Measurements from ENCODE around the gene TACR2.

TACR2 gene

DNA sequence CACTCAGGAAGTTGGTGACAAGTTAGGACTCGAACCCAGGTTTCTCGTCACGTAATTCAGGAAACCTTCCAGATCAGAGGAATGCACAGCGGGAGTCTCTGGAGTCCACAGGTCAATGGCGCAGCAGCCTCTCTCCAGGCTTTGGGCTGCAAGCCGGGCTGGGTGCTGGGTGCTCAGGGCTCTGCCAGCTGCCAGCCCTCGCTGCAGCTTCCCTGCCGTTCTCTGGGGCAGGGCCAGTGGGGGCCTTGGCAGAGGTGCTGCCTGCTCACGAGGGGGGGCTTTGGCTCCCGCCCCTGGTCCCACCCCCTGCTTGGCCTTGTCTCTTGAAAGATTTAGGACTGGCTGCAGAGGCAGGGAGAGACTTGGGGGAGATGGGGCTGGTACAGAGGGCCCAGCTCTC is at the start of gene TACR2:
Gene TACR2 (minus strand): TSS at position 224 of the 400 bp plus-strand sequence. CDS start 595 bp downstream, outside the sequence.
- in situ Hi-C loops (cut with HindIII; ENCODE audit: low sequenced_read_pairs), result no loop called here

DNA sequence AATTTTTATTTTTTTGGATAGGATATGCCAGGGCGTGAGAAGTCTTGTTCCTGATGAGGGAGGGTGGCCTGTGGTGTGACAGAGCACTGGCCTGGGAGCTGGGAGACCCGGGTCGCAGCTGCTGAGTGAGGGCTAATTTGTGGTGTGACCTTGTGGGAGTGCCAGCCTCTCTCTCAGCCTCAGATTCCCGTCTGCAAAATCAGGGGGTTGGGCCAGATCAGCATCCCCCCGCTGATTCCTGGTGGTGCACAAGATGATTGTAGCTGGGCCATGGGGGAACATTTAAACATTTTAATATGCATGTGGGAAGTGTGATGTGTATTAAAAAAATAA is 49.4 kb upstream of the TACR2 start:
- in situ Hi-C loops (cut with HindIII; ENCODE audit: low sequenced_read_pairs), result no loop called here

DNA sequence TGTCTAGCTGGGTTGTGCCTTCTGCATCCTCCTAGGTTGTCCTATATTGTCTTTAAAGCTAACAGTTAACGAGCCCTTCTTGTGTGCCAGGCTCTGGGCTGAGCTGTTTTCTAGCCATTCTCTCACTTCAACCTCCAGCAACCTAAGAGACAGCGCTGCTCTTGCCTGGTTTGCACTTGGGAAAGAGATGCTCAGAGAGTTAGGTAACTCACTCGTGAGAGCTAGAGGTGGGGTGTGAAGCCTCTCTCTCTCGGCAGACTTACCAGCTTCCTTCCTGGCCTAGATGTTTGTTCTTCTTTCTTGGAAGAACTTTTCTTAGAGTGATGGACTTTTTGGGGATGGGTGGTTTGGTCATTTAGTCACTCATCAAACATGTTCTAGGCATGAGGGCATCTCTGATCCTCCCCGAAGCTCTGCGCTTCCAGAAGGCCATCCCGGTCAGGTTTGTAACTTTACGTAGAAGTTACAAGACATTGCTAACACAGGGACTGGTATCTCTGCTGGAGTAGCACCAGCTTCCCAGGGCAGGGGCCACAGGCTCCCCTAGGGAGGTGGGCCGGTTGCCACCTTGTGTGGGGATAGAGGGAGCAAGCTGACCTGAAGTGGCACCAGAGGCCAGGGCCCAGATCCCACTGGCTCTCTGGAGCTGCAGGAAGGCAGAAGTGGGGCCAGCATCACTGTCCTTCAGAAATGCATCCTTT is 48.9 kb upstream of the TACR2 start:
- in situ Hi-C loops (cut with HindIII; ENCODE audit: low sequenced_read_pairs), result no loop called here

DNA sequence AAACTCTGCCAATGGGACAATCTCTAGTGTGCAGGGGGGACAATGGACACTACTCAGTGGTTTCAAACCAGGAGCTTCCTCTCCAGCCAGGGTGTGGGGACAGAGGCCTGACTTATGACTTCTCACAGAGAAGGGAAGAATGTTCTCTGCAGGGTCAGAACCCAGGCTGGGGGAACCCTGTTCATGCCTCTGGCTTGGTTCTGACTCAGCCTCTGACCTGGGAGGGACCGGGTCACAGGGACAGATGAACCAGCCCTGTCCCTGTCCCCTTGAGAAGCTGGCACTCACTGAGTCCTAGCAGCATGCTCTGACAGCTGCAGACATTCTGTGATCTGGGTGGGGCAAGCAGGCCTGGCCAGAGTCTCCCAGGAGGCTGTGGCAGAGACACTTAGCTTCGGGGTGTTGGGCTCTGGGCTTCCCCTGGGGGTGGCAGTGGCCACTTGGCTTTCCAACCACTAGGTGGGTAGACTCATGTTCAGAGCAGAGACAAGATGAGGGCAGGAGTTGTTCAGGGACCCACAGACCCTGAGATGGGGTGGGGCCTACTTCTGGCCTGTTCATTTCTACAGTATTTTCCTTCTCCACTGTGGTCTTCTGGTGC is 48.2 kb upstream of the TACR2 start:
- in situ Hi-C loops (cut with HindIII; ENCODE audit: low sequenced_read_pairs), result no loop called here

DNA sequence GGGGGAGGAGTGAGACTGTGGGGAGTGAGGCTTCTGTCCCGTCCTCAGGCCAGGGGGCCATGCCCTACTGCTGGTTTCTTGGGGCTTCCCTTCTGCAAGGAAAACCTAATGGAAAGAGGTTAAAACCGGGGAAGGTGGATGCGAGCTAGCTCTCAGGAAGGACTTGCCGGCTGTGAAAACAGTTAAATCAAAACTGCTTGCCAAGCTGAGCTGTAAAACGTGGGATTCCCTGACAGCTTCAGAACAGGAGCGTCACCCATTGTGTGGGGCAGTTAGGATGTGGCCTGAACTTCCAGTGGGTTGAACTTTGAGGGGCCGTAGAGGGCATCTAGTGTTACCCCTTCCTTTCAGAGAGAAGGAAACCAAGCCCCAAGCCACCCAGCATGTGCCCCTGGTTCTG is 47.7 kb upstream of the TACR2 start:
- in situ Hi-C loops (cut with HindIII; ENCODE audit: low sequenced_read_pairs), result no loop called here

DNA sequence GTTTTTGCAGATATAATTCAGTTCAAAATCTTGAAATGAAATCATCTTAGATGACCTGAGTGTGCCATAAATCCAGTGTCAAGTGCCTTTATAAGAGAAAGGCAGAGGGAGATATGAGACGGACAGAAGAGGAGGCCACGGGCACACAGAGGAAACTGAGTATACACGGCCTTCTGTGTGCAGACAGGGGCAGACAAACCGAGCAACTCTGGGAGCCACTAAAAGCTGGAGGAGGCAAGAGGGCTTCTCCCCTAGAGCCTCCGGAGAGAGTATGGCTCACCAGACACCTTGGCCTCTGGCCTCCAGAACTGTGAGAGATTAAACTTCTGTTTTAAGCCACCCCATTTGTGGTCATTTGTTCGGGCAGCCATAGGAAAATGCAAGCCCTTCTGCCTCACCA is 47.2 kb upstream of the TACR2 start:
- in situ Hi-C loops (cut with HindIII; ENCODE audit: low sequenced_read_pairs), result no loop called here

DNA sequence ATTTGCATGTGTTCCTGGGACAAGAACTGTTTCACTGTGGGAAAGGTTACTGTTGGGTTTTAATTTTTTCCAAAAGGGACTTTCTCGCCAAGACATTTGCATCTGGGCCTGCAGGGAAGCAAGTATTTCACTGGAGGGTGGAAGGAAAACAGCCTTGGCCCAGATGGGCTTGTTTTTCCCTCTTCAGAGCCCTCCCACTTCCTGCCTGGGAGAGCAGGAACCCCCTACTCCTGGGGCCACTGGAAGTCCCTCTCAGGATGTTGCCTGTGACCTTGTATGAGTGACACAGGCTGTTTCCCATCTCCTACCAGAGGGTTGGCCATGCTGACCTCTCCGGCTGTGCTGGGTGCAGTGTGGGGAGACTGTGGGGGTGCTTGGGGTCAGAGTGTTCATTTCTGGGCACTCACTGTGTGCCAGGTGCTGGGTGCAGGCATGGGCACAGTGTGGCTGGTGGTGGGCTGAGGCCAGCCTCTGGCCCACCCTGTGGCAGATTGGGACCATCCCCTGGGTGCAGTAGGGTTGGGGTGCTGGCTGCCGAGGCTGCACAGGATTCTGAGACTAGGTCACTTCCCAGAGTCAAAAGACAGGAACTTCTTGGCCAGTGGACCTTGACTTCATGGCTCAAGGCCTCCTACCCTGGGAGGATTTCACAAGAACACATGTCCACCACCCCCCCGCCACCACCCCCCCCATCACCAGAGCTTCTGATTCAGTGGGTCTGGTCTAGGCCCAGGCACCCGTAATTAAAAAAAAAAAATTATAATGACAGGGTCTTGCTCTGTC is 44.7 kb upstream of the TACR2 start:
- in situ Hi-C loops (cut with HindIII; ENCODE audit: low sequenced_read_pairs), result no loop called here

DNA sequence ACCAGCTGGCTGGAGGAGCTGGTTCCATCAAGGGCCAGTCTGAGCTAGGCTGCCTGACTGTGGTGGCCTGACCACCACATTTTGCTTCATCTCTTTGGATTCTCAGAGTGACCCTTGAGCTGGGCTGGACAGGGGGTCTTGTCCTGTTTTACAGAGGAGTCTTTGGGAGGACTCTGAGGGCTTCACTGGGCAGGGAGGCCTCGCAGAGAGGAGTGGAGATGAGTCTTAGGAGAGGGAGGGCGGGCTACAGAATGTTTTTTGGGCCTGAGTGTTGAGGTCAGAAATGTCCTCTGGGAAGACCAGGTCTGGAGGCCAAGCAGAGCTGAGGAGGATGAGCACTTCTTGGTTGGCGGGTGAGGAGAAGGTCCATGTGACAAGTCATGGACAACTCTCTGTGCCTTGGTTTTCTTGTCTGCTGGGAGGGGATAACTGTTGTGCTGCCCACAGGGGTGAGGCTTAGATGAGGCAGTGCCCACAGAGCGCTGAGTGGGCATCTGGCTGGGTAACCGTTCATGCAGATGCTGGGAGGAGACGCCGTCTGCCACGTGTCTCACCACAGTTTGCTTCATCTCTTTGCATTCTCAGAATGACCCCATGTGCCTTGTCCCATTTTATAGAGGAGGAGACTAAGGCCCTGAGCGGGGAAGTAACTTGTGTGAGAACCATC is 44.0 kb upstream of the TACR2 start:
- in situ Hi-C loops (cut with HindIII; ENCODE audit: low sequenced_read_pairs), result no loop called here

DNA sequence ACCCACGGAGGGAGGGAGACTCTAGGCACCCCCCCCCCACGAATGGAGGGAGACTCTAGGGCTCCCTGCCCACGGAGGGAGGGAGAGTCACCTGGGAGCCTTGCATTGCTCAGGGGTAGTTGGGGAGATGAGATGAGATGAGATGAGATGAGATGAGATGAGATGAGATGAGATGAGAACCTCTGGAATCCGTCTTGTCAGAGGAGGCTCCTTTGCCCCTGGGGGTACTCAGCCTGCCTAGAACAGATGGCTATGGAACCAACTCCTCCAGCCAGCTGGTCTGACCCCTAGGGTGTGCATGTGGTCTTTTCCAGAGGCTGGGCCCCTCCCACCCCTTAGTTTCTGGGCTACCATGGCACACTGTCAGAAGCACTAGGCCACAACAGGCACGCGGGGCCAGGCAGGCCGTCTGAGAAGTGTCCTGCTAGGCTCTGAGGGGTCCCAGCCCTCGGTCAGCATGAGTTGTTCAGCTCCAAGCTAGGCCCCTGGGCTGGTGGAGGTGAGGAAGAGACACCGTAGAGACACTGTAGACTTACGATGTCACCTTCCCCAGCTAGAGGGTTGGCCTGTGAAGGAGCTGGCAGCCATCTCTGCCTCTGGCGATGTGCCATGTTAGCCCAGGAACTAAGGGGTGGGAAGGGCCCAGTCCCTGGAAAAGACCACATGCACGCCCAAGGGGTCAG is 43.3 kb upstream of the TACR2 start:
- in situ Hi-C loops (cut with HindIII; ENCODE audit: low sequenced_read_pairs), result no loop called here

DNA sequence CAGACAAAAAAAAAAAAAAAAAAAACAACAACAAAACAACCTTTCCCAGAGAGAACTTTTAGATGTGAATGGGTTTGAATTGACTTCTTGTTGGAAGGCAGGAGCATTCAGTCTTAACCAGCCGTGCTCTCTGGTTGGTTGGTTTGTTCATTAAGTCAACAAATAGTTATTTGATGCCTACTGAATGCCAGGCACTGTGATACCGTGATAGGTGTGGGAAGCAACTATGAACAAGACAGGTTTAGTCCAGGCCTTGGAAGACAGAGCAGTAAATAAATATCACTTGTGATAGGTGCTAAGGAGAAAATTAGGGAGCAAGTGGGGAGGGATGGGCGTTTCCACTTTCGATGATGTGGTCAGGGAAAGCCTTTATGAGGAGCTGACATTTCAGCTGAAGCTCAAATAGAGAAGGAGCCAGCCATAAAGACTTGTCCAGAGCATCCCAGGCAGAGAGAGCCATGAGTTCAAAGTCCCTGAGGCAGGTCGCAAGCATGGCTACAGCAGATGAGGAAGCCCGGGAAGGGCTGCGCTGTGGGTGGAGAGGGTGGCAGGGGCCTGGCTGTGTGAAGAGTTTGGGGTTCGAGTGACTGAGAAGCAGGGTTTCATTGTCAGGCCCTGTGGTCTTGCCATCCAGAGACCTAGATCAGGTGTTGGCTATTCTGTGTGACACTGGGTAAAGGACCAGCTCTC is 42.5 kb upstream of the TACR2 start:
- in situ Hi-C loops (cut with HindIII; ENCODE audit: low sequenced_read_pairs), result no loop called here

DNA sequence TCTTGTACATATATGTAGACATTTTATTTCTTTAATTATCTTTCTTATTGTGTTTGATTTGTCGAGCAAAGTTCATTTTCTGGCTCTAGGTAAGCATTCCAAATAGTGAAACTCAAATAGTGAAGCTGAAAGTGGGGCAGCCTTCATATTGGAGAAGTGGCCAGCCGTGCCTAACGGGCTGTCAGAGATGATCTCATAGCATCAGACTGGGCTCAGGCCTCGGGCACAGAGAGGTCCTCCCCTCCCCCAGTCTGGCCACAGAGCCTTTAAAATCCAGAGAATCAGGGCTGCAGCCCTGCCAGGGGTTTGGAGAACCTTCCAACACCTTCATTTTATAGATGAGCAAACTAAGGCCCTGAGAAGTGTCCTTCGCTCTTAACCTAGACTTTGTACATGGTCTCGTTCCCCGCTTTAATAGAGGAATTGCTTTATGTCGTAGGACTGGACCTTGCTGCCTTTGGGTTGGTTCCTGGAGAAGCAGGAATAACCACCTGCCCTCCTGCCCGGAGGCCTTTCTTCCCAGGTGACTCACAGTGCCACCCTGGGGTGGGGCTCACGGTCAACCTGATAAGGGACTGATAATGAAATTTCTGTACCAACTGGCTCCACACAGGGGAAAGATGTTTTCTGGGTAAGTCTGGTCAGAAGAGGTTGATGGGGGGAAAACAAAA is 41.8 kb upstream of the TACR2 start:
- in situ Hi-C loops (cut with HindIII; ENCODE audit: low sequenced_read_pairs), result no loop called here

DNA sequence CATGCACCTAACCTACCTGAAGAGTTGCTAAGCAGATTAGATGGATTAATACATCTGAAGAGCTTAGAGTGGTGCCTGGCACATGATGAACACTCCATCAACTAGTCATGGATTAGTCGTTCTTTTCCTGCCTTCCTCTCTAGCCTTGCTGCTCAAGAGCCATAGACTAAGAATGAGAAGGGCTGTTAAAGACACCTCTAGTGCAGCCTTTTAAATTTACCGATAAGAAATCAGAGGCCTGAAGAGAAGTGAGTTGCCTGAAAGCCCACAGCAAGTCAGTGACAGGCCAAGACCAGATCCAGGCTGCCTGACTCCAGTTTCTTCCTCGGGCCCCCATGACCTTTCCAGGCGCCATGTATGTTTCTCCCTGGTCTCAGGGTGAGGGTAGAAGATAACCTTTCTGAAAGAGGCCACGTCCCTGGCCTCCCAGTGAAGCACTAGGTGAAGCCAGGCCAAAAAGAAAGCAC is 41.1 kb upstream of the TACR2 start:
- in situ Hi-C loops (cut with HindIII; ENCODE audit: low sequenced_read_pairs), result no loop called here

DNA sequence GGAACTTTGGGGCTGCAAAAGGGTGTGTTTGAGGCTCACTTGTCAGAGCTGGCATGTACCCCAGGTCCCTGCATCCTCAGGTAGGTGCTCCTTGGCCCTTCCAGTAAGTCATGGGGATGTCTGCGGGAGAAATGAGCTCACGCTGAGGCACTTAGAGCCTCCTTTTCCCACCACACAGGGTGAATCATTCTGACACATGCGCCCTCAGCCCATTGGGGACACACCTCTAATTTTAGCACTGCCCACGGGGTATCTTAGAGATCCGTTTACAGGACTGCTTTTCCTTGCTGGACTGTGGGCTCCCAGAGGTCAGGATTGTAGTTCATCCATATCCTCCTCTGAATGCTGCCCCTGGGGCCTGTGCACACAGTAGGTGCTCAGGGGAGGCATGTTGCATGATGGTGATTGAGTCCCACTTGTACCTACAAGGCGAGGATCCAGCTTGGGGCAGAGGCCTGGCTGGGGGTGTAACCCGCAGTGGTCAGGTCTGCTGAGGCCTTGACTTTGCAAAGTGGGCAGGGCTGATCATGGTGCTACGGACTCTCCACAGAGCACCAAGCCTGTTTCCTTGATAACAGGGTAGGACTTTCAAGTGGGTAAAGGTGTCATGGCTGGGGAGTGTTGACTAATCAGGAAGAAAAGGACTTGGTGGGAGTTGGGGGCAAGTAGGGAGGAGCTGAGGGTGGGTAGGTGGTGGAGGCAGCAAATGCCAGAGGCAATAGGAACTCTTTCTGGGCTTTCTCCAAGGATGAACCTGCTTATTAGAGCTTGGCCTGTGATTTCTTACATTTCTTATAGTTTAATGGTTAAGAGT is 40.4 kb upstream of the TACR2 start:
- in situ Hi-C loops (cut with HindIII; ENCODE audit: low sequenced_read_pairs), result no loop called here

DNA sequence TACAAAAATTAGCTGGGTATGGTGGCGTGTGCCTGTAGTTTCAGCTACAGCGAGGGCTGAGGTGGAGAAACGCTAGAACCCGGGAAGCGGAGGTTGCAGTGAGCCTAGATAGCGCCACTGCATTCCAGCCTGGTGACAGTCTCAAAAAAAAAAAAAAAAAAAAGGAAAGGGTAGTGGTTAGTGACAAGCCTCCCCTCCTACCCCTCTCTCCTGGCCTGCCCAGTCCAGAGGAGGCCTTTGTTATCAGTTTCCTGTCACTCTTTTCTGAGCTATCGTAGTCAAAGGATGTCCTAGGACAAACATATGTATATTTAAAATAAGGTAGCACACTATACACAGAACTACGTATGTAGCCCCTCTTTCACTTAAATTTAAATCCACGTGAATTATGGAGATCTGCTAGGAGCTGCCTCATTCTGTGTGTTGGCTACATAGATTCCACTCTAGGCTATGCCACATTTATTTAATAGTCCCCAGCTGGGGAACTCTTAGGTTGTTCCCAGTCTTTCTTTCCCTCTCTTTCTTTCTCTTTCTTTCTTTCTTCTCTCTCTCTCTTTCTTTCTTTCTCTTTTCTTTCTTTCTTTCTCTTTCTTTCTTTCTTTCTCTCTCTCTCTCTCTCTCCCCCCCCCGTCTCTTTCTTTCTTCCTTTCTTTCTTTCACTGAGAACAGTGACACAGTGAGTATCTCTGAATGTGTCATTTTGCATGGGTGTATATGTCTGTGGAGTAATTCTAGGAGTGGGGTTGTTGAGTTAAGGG is 38.5 kb upstream of the TACR2 start:
- in situ Hi-C loops (cut with HindIII; ENCODE audit: low sequenced_read_pairs), result no loop called here

DNA sequence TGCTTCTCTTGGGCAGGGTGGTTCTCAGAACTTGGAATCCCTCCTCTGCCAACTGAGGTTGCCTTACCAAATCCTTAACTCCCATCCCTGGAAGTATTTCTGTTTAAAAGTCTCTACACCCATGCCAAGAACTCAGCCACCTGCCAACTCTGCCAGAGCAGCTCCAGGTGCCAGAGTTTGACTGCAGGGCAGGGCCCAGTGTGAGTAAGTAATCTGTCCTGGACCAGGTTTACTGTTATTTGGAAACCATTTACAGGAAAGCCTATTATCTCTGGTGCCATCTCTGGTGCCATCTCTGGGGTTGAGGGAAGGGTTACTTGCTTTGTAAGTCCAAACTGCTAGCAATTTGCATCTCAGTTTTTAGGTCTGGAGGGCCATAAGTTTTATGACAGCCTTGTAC is 37.1 kb upstream of the TACR2 start:
- in situ Hi-C loops (cut with HindIII; ENCODE audit: low sequenced_read_pairs), result loop anchor here (5.0 kb wide), 1 partner anchor 44 kb away; no protein-coding TSS in a partner anchor

DNA sequence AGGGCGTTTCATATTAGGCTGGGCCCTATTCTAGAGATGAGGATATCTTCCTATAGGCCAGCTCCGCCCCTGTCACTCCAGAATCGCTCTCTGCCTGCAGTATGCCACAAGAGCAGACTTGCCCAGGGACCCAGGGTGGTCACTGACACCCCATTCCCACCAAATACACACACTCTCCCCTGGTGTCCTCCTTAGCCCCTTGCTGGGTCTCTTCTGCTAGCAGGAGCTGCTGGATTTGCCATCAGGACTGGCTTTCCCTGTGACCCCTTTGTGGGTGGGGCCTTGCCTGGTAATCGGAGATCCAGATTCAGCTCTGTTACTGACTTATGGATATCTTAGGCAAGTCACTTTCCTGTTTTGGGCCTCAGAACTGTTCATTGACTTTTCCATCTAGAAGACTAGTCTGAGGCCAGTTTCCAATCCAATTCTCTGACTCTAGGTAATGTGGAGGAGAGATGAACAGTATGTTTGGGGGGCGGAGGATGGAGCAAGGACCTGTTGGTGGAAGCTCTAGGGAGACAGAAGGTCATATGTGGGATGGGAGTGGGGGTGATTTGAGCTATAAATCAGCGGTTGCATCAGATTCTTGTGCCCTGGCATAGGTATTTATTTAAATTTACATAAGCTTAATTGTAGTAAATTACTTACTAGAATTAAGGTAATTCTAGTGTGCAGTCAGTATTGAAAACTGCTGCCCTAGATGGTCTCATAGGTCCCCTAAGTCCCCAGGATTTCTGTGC is 36.1 kb upstream of the TACR2 start:
- in situ Hi-C loops (cut with HindIII; ENCODE audit: low sequenced_read_pairs), result loop anchor here (5.0 kb wide), 1 partner anchor 44 kb away; no protein-coding TSS in a partner anchor

DNA sequence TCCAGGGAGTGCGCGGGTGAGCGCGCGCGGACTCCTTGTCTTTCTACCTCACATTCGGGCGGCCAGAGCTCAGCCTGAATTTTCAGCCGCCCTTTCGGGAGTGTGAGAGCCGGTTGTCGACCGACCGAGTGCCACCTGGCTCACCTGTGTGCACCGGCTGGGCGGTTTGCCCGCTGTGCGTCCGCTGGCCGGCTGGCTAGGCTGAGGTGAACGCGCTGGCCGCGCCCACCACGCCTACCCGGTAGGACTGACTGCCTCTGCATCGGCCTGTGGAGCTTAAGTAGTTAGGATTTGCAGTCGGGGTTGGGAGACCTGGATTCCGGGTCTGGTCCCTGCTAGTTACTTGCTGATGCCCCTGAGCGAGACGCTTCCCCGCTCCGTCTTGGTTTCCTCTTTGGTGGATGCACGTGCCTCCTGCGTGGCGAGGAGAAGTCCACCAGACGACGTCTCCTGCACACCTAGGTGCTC is 35.1 kb upstream of the TACR2 start:
- in situ Hi-C loops (cut with HindIII; ENCODE audit: low sequenced_read_pairs), result loop anchor here (5.0 kb wide), 1 partner anchor 45 kb away; no protein-coding TSS in a partner anchor
